ENCODE measurements around the gene C17orf100. TPM values are rescaled to one million over a fixed set of nuclear protein-coding genes. Genes with fewer than 3 reads are reported as not detected.
A peak's percentile ranks its signal among the peaks of the same experiment; 100 is the strongest.

The C17orf100 gene
- total RNA-seq, 3 donors from 2014 or later: 2.2 to 2.7 (median 2.3) TPM

DNA sequence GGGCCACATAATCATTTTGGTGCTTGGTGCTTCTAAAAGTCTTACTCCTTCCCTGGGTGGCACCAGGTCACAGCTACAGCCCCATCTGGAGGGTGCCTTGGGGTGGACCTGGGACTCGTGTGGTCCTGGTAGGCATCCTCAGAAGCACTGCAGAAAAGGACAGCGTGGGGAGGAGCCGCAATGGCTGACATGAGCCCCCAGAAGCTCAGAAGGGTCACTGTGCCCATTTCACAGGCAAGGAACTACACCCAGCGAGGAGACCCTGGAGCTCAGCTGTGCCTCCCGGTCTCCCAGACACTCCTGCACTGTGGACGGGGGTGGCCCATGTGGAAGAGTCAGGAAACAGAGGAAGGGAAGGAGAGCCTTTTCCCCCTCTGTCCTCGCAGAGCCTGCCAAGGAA is 26.4 kb downstream of the C17orf100 start:
- intact Hi-C loops (cut with DNase I, micrococcal nuclease): no loop called here
- H3K4me1 ChIP-seq (ENCODE audit: low read depth): no peaks in the 10 kb centered on the region
- no peak for ATAC-seq
- H3K36me3 ChIP-seq (ENCODE audit: low read depth): no peaks in the 10 kb centered on the region
- TF ChIP-seq, protein P1, sequence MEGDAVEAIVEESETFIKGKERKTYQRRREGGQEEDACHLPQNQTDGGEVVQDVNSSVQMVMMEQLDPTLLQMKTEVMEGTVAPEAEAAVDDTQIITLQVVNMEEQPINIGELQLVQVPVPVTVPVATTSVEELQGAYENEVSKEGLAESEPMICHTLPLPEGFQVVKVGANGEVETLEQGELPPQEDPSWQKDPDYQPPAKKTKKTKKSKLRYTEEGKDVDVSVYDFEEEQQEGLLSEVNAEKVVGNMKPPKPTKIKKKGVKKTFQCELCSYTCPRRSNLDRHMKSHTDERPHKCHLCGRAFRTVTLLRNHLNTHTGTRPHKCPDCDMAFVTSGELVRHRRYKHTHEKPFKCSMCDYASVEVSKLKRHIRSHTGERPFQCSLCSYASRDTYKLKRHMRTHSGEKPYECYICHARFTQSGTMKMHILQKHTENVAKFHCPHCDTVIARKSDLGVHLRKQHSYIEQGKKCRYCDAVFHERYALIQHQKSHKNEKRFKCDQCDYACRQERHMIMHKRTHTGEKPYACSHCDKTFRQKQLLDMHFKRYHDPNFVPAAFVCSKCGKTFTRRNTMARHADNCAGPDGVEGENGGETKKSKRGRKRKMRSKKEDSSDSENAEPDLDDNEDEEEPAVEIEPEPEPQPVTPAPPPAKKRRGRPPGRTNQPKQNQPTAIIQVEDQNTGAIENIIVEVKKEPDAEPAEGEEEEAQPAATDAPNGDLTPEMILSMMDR (IDR thresholded peaks at IDR 0.05): no peak
- no peak for DNase-seq
- H3K4me3 ChIP-seq: no peak overlapping the region
- H3K9me3 ChIP-seq: no peaks in the 10 kb centered on the region

DNA sequence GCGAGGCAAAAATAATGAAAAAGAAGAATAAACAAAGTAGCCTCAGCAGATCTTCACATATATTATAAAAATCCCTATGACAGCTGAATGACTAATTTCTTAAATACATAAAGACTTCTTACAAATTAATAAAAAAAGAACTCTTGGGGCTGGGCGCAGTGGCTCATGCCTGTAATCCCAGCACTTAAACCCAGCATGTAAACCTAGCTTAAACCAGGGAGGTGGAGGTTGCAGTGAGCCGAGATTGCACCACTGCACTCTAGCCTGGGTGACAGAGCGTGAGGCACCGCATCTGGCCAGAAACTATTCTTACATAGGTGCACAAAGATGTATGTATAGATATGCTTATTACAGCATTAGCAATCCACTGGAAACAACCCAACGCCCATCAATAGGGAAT is 27.7 kb downstream of the C17orf100 start:
- TF ChIP-seq, protein P1 (IDR thresholded peaks at IDR 0.05): no peak
- H3K9me3 ChIP-seq: no peaks in the 10 kb centered on the region
- H3K4me1 ChIP-seq (ENCODE audit: low read depth): no peaks in the 10 kb centered on the region
- H3K36me3 ChIP-seq (ENCODE audit: low read depth): no peaks in the 10 kb centered on the region
- ATAC-seq: no peak
- no peak for DNase-seq
- no peak overlapping the region for H3K4me3 ChIP-seq
- intact Hi-C loops (cut with DNase I, micrococcal nuclease): no loop called here

DNA sequence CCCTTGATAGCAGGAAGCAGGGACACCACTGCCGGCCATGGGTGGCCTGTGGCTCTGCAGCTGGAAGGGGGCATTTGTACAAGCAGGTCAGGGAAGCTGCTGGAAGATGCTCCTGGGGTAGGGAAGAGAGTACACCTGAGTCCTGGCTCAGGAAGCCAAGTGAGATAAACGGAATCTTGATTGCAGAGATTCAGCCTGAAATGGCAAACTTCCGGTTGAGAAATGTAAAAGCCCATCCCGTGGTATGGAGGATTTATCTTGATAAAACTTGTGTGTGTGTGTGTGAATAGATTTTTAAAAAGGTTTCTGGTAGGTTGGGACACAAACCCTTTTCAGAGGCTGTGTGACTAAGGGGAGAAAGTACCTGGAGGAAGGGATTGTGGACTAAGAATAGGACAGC is 29.6 kb downstream of the C17orf100 start:
- H3K36me3 ChIP-seq (ENCODE audit: low read depth): no peaks in the 10 kb centered on the region
- ATAC-seq (no peak), DNase-seq (peak in 1 of 3 donors; percentile 4)
- no peaks in the 10 kb centered on the region for H3K9me3 ChIP-seq
- intact Hi-C loops (cut with DNase I, micrococcal nuclease): no loop called here
- no peak overlapping the region for H3K4me3 ChIP-seq
- H3K4me1 ChIP-seq (ENCODE audit: low read depth): no peaks in the 10 kb centered on the region
- TF ChIP-seq, protein P1 (IDR thresholded peaks at IDR 0.05): no peak

DNA sequence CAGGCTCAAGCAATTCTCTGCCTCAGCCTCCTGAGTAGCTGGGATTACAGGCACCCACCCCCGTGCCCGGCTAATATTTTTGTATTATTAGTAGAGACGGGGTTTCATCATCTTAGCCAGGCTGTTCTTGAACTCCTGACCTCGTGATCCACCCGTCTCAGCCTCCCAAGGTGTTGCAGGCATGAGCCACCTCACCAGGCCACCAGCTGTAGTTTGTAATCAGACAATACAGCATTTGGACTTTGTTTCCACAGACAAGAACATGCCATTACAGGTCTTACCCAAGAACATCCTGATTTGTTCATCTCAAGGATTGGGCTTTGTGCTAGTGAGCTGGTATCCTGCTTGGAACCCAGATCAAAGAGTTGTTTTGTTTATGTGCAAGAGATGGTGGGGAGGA is 30.1 kb downstream of the C17orf100 start:
- TF ChIP-seq, protein P1 (IDR thresholded peaks at IDR 0.05): no peak
- Histone ChIP-seq H3K36me3 (ENCODE audit: low read depth) (no peaks in the 10 kb centered on the region), H3K4me3 (no peak overlapping the region), H3K9me3 (no peaks in the 10 kb centered on the region), H3K4me1 (ENCODE audit: low read depth) (no peaks in the 10 kb centered on the region)
- ATAC-seq (no peak), DNase-seq (no peak)
- intact Hi-C loops (cut with DNase I, micrococcal nuclease): no loop called here

DNA sequence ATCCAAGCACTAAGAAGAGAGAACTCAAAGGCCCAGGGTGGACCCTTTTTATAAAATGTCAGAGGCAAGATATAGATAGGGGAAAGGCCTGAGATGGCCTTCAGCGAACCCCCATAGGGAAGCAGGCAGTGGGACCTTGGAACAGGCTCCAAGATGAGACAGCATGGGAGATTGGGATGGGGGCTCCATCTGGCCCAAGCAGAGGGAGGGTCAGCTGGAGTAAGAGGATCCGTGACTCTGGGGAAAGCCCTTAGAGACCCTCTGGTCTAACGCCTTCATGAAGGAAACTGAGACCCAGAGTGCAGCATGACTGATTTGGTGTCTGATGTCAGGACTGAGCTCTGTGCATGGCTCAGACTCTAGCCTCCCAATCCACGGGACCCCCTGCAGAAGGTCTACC is 30.8 kb downstream of the C17orf100 start:
- Histone ChIP-seq H3K4me1 (ENCODE audit: low read depth) (no peaks in the 10 kb centered on the region), H3K36me3 (ENCODE audit: low read depth) (no peaks in the 10 kb centered on the region), H3K9me3 (no peaks in the 10 kb centered on the region), H3K4me3 (no peak overlapping the region)
- ATAC-seq (no peak), DNase-seq (peak in 1 of 3 donors; percentile 8)
- TF ChIP-seq, protein P1 (IDR thresholded peaks at IDR 0.05): no peak
- intact Hi-C loops (cut with DNase I, micrococcal nuclease): no loop called here

DNA sequence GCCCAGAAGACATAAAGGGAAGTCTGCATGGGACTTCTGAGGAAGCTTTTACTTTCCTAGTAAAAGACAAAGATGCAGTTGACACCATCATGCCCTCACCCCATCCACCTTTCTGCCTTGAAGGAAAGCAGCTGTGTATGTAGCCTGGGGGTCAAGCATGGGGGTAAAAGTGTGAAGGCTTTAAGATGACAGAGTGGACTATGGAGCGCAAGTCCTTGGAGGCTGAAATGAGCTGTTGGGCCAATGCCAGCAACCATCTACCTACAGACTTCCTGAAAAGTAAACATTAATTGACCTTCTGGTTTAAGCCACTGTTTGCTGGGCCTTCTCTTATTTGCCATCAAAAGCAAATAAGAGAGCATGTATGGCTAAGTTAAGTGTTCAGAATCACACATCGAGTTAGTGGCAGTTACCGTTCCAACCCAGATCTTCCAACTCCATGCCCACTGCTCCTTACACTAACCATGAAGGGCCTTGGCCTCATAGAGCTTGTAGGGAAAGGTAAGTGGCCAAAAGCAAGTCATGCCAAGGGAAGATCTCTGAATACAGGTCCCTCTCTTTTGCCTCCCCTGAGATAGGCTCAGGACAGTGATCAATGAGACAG is 31.6 kb downstream of the C17orf100 start:
- Histone ChIP-seq H3K4me1 (ENCODE audit: low read depth) (no peaks in the 10 kb centered on the region), H3K9me3 (no peaks in the 10 kb centered on the region), H3K36me3 (ENCODE audit: low read depth) (no peaks in the 10 kb centered on the region), H3K4me3 (no peak overlapping the region)
- intact Hi-C loops (cut with DNase I, micrococcal nuclease): no loop called here
- TF ChIP-seq, protein P1 (IDR thresholded peaks at IDR 0.05): no peak
- DNase-seq (no peak), ATAC-seq (no peak)

Data from mucosa of descending colon (tissue), 3 donors.